GM06990 (cell line): ENCODE measurements around the gene ERBB4.
"Not testable (repeated sequence)": the region's sequence is repeated elsewhere in the genome, so short reads cannot be mapped to it uniquely, and the experiment has no call there.

Experiments
- DNase-seq: peaks from one replicate; pipeline ENCODE4 v3.0.0-alpha.2; 2011; ENCODE audit not compliant: insufficient read length; ENCODE audit errors: extremely low read depth
- H3K27me3 ChIP-seq: replicated peaks from 2 replicates; pipeline ENCODE4 v1.6.0; 2011; ENCODE audit warnings: low read length; ENCODE audit not compliant: control insufficient read depth, insufficient read depth
- H3K36me3 ChIP-seq: 2 replicates; pipeline ENCODE4 v1.5.1; 2011; ENCODE audit warnings: low read length; ENCODE audit not compliant: control insufficient read depth, insufficient read depth
- H3K4me3 ChIP-seq: replicated peaks from 2 replicates; pipeline ENCODE4 v1.5.1; 2011; ENCODE audit warnings: low read depth, mild to moderate bottlenecking, control low read depth, low read length
- CTCF ChIP-seq: IDR thresholded peaks from 2 replicates; pipeline ENCODE4 v1.5.1; 2011; ENCODE audit warnings: low read length, control low read depth, mild to moderate bottlenecking, inconsistent platforms; ENCODE audit not compliant: insufficient read depth, poor library complexity, severe bottlenecking

Gene ERBB4

GRCh38 chr2:212021947-212022346 lies 516.7 kb downstream of the ERBB4 start:
- no peak for TF ChIP-seq CTCF
- DNase-seq, result no peak
- Histone ChIP-seq H3K4me3 (no peak overlapping the region), H3K36me3 (no peaks in the 10 kb centered on the region), H3K27me3 (no peaks in the 10 kb centered on the region)

GRCh38 chr2:212015588-212015987 lies 523.0 kb downstream of the ERBB4 start:
- Histone ChIP-seq H3K4me3 (no peak overlapping the region), H3K27me3 (no peaks in the 10 kb centered on the region), H3K36me3 (no peaks in the 10 kb centered on the region)
- no peak for TF ChIP-seq CTCF
- no peak for DNase-seq

- H3K27me3 ChIP-seq, result no peaks in the 10 kb centered on the region
- no peak for TF ChIP-seq CTCF
- H3K36me3 ChIP-seq, result no peaks in the 10 kb centered on the region
- H3K4me3 ChIP-seq, result no peak overlapping the region
- no peak for DNase-seq
These were observed 525.0 kb downstream of the ERBB4 start for GRCh38 chr2:212013626-212014025.

GRCh38 chr2:212010305-212010704 lies 528.3 kb downstream of the ERBB4 start:
- not testable (repeated sequence) for DNase-seq, H3K4me3 ChIP-seq, H3K36me3 ChIP-seq

GRCh38 chr2:212007972-212008371 lies 530.6 kb downstream of the ERBB4 start:
- DNase-seq, result no peak
- no peak for TF ChIP-seq CTCF
- Histone ChIP-seq H3K36me3 (no peaks in the 10 kb centered on the region), H3K4me3 (no peak overlapping the region), H3K27me3 (no peaks in the 10 kb centered on the region)

More at GRCh38 chr2:212010305-212010704, 528.3 kb downstream of the ERBB4 start:
- not testable (repeated sequence) for H3K27me3 ChIP-seq

GRCh38 chr2:212005085-212005671 lies 533.4 kb downstream of the ERBB4 start:
- no peak for DNase-seq
- Histone ChIP-seq H3K36me3 (no peaks in the 10 kb centered on the region), H3K4me3 (no peak overlapping the region), H3K27me3 (no peaks in the 10 kb centered on the region)
- TF ChIP-seq CTCF, result peak; percentile 75
